Esophagus muscularis mucosa (tissue), 4 donors: ENCODE data around the gene KLF14.
"Not testable (repeated sequence)": the region's sequence is repeated elsewhere in the genome, so short reads cannot be mapped to it uniquely, and the experiment has no call there.

ENCODE experiments used
- CTCF ChIP-seq, 3 experiments: fragments of 200-600 bp in 2 of 3; fragments of 450-650 bp in 1 of 3; sonication (generic) in 2 of 3; IDR thresholded peaks; one replicate each; pipeline ENCODE4 v1.5.1; 2017 to 2019; ENCODE audit warnings: antibody characterized with exemption in 3 of 3, mild to moderate bottlenecking in 2 of 3, moderate library complexity in 1 of 3
- EP300 ChIP-seq: sonication (generic); formaldehyde crosslinking; IDR thresholded peaks from one replicate; pipeline ENCODE4 v1.6.1; 2017; ENCODE audit warnings: antibody characterized with exemption
- POLR2A ChIP-seq: fragments of 450-650 bp; IDR thresholded peaks from one replicate; pipeline ENCODE4 v1.6.1; 2017; ENCODE audit warnings: antibody characterized with exemption, moderate library complexity, mild to moderate bottlenecking, low read depth
- POLR2AphosphoS5 ChIP-seq, 2 donors: sonication (generic); formaldehyde crosslinking; IDR thresholded peaks; one replicate each; pipeline ENCODE4 v1.6.1; 2017; ENCODE audit warnings: antibody characterized with exemption in 2 of 2

GRCh38 chr7:130764569-130764968, 30.6 kb upstream of the KLF14 start:
- TF ChIP-seq CTCF (IDR thresholded peaks at IDR 0.05); EP300; POLR2AphosphoS5 (IDR thresholded peaks at IDR 0.05); POLR2A: not testable (repeated sequence)
